Lung (tissue), 12 donors: ENCODE results near the gene PRDX1. TPM values are rescaled to one million over a fixed set of nuclear protein-coding genes. Genes with fewer than 3 reads are reported as not detected.
"Not testable (repeated sequence)": the region's sequence is repeated elsewhere in the genome, so short reads cannot be mapped to it uniquely, and the experiment has no call there.

Experiments used
- ATAC-seq: fragments of 200-7000 bp; cut with Tn5 transposase; one replicate; pipeline ENCODE4 v1.9.1; 2020; ENCODE audit warnings: moderate number of reproducible peaks; ENCODE audit not compliant: insufficient read depth, low FRiP score
- DNase-seq, 3 donors: peaks; one replicate each; pipeline ENCODE4 v3.0.0-alpha.2; 2013 to 2017
- H3K27ac ChIP-seq, 2 donors: one replicate each; pipeline ENCODE4 v1.5.1; 2013; ENCODE audit warnings: mild to moderate bottlenecking in 2 of 2, moderate library complexity in 2 of 2, control low read depth in 1 of 2, inconsistent platforms in 1 of 2, low read depth in 1 of 2, low read length in 1 of 2
- H3K27me3 ChIP-seq, 3 donors: one replicate each; pipeline ENCODE4 v1.5.1; 2013; ENCODE audit warnings: low read length in 2 of 3; ENCODE audit not compliant: control insufficient read depth in 3 of 3, insufficient read depth in 3 of 3
- H3K36me3 ChIP-seq, 4 donors: one replicate each; pipeline ENCODE4 v1.5.1; 2013; ENCODE audit warnings: low read length in 4 of 4, mild to moderate bottlenecking in 1 of 4, moderate library complexity in 1 of 4; ENCODE audit not compliant: control insufficient read depth in 4 of 4, insufficient read depth in 4 of 4
- H3K4me1 ChIP-seq, 5 donors: one replicate each; pipeline ENCODE4 v1.5.1; 2013; ENCODE audit warnings: low read length in 5 of 5, mild to moderate bottlenecking in 2 of 5, moderate library complexity in 1 of 5; ENCODE audit not compliant: control insufficient read depth in 5 of 5, insufficient read depth in 5 of 5
- H3K4me3 ChIP-seq: one replicate; pipeline ENCODE4 v1.5.1; 2013; ENCODE audit warnings: mild to moderate bottlenecking, control low read depth, moderate library complexity
- H3K9ac ChIP-seq, 2 donors: one replicate each; pipeline ENCODE4 v1.5.1; 2013; ENCODE audit warnings: low read length in 2 of 2, control low read depth in 1 of 2; ENCODE audit not compliant: insufficient read depth in 1 of 2
- H3K9me3 ChIP-seq, 4 donors: one replicate each; pipeline ENCODE4 v1.5.1; 2013; ENCODE audit warnings: low read length in 3 of 4, mild to moderate bottlenecking in 1 of 4, moderate library complexity in 1 of 4; ENCODE audit not compliant: control insufficient read depth in 4 of 4, insufficient read depth in 3 of 4
- WGBS, 2 donors: extraction: QIAGEN DNeasy Blood & Tissue Kit; methylation state at CpG; one replicate each; pipeline ENCODE4 v1.1.7; 2013; 5-methylcytosine and 5-hydroxymethylcytosine counted together
- polyA plus RNA-seq, 2 donors: library from polyadenylated mRNA; stranded (reverse); fragments of 200-250 nt; gene quantifications; one replicate each; pipeline ENCODE4 v1.2.1, GENCODE V29; 2013
- total RNA-seq, 2 donors: library from RNA; depleted of rRNA in 1 of 2; stranded (reverse); fragments of >200 nt in 1 of 2; gene quantifications; one replicate each; pipeline ENCODE4 v1.2.1, GENCODE V29; 2014 to 2021
- TF ChIP-seq, protein P1 (sequence below): IDR thresholded peaks from 2 replicates; pipeline ENCODE4 v1.5.1; 2012; ENCODE audit warnings: mild to moderate bottlenecking; ENCODE audit errors: control extremely low read depth, extremely low read depth
- donor health status: control.
- donor health status: control.
- donor health status: Bipolar disorder and iron deficiency.
- donor health status: healthy.
- donor health status: DM: yes; HTN: yes; CAD: no.

The PRDX1 gene
- total and polyA plus RNA-seq, 4 donors: 208 to 926 (median 546) TPM

DNA sequence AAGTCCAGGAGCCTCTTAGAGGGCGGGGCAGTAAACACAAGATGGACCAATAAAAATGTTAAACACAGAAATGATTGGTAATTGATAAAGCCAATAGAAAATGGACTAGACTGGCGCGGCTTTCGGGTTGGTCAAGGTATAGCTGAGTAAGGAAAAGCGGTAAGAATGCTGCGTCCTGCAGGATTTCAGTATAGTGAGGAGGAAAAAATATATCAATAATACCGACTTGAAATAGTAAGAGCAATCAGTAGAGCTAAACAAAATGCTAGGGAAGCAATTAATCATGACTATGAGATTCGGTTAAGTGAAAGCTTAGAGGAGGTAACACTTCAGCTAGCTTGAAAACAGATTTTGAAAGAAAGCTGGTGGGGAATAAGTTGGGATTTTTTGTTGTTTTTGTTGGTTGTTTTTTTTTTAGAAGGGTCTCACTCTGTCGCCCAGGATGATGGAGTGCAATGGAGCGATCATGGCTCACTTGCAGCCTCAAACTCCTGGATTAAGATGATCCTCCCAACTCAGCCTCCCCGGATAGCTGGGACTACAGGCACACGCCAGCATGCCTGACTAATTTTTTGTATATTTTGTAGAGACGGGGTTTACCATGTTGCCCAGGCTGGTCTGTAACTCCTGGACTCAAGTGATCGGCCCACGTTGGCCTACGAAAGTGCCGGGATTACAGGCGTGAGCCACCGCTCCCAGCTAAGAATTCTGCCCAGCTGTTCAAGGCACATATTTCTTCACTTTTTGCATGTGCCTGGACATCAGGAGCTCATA lies 30.0 kb downstream of the PRDX1 start:
- TF ChIP-seq, protein P1, sequence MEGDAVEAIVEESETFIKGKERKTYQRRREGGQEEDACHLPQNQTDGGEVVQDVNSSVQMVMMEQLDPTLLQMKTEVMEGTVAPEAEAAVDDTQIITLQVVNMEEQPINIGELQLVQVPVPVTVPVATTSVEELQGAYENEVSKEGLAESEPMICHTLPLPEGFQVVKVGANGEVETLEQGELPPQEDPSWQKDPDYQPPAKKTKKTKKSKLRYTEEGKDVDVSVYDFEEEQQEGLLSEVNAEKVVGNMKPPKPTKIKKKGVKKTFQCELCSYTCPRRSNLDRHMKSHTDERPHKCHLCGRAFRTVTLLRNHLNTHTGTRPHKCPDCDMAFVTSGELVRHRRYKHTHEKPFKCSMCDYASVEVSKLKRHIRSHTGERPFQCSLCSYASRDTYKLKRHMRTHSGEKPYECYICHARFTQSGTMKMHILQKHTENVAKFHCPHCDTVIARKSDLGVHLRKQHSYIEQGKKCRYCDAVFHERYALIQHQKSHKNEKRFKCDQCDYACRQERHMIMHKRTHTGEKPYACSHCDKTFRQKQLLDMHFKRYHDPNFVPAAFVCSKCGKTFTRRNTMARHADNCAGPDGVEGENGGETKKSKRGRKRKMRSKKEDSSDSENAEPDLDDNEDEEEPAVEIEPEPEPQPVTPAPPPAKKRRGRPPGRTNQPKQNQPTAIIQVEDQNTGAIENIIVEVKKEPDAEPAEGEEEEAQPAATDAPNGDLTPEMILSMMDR: no peak
- ATAC-seq (no peak), DNase-seq (no peak)
- H3K27me3 ChIP-seq: peaks cover 0 to 2% (median 0%) of the 10 kb centered on the region in 3 donors
- H3K27ac ChIP-seq: no peak overlapping the region
- peaks cover 0 to 1% (median 0%) of the 10 kb centered on the region in 4 donors for H3K36me3 ChIP-seq
- H3K4me3 ChIP-seq: peak overlapping the region; percentile 40
- H3K9ac ChIP-seq: no peak overlapping the region
- no peaks in the 10 kb centered on the region for H3K9me3 ChIP-seq
- peaks cover 0 to 8% (median 0%) of the 10 kb centered on the region in 5 donors for H3K4me1 ChIP-seq
- WGBS, 2 donors: 48 to 51% methylated on average over 19 of the region's 19 CpGs

- H3K27ac ChIP-seq: peak within 1 kb of the TSS; percentile 51 to 83
- H3K36me3 ChIP-seq: no peaks in the 10 kb centered on the region
- WGBS, 2 donors: 0% methylated on average over 64 of the region's 64 CpGs
- H3K4me1 ChIP-seq: peaks cover 0 to 8% (median 0%) of the 10 kb centered on the region in 5 donors
- peak; percentile 98 for ATAC-seq
- TF ChIP-seq, protein P1: no peak
- peak within 1 kb of the TSS; percentile 59 for H3K4me3 ChIP-seq
- peaks cover 0 to 2% (median 0%) of the 10 kb centered on the region in 3 donors for H3K27me3 ChIP-seq
- peak within 1 kb of the TSS in 1 of 2 donors; percentile 95 for H3K9ac ChIP-seq
- peak; percentile 98 to 100 (median 100) for DNase-seq
- no peaks in the 10 kb centered on the region for H3K9me3 ChIP-seq
Measured at GRCh38 chr1:45490626-45491486, 30.8 kb downstream of the PRDX1 start, which contains the start of gene TESK2. TSS of gene TESK2 (minus strand) at chr1:45491163. CDS start at chr1:45457785, 33,378 bp downstream.

DNA sequence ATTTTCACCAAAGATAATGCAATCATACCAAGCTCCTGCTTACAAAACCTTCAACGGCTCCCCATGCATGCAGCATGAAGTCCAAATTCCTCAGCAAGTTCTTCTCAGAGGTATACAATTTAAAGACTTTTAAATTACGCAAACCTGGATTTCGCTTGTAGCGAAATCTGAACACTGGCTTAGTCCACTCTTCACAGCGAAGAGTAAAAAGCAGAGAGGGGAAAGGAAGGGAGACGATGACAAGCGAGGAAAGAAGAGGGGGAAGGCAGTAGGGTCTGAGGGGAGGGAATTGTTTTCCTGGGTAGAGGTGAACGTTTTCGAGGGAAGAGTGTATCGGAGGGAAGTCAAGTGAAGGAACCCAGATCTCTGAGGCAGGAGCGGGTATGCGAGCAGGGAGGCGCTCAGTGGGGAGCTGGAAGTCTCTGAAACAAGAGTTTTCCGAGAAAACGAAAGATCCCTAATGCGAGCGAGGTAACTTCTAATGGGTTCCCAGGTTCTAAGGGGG lies 31.5 kb downstream of the PRDX1 start:
- TF ChIP-seq, protein P1: no peak
- H3K4me1 ChIP-seq: peaks cover 0 to 8% (median 0%) of the 10 kb centered on the region in 5 donors
- peak overlapping the region; percentile 59 for H3K4me3 ChIP-seq
- peaks cover 0 to 2% (median 0%) of the 10 kb centered on the region in 3 donors for H3K27me3 ChIP-seq
- peak overlapping the region in 1 of 2 donors; percentile 95 for H3K9ac ChIP-seq
- no peaks in the 10 kb centered on the region for H3K36me3 ChIP-seq
- H3K27ac ChIP-seq: peak overlapping the region in 1 of 2 donors; percentile 83
- no peaks in the 10 kb centered on the region for H3K9me3 ChIP-seq
- ATAC-seq: no peak
- DNase-seq: peak in 2 of 3 donors; percentile 35 to 55
- 2% methylated on average over 17 of the region's 17 CpGs for WGBS, 2 donors

GRCh38 chr1:45489379-45489778 lies 32.3 kb downstream of the PRDX1 start:
- DNase-seq, H3K4me3 ChIP-seq, H3K27ac ChIP-seq, H3K9me3 ChIP-seq, H3K27me3 ChIP-seq, H3K4me1 ChIP-seq, H3K9ac ChIP-seq, H3K36me3 ChIP-seq, ATAC-seq: not testable (repeated sequence)
- 56 to 70% methylated on average over 14 of the region's 14 CpGs for WGBS, 2 donors
